Thoracic aorta (tissue), 2 donors: ENCODE measurements around the gene ATXN1L. TPM values are rescaled to one million over a fixed set of nuclear protein-coding genes. Genes with fewer than 3 reads are reported as not detected.
A peak's percentile ranks its signal among the peaks of the same experiment; 100 is the strongest.

Experiments used
- ATAC-seq: fragments of 150-250 bp; one replicate; pipeline ENCODE4 v1.8.0; 2017; ENCODE audit warnings: low read depth; ENCODE audit not compliant: insufficient number of reproducible peaks, low FRiP score
- DNase-seq: peaks from one replicate; pipeline ENCODE4 v3.0.0-alpha.2; 2020; ENCODE audit warnings: low spot score
- H3K27ac ChIP-seq, 2 donors: fragments of 200-600 bp; sonication (generic); 1 replicate in 1 of 2; 2 replicates in 1 of 2; pipeline ENCODE4 v1.5.1; 2016; ENCODE audit warnings: mild to moderate bottlenecking in 2 of 2, moderate library complexity in 2 of 2
- H3K27me3 ChIP-seq: fragments of 200-600 bp; sonication (generic); replicated peaks from 2 replicates; pipeline ENCODE4 v1.6.0; 2016; ENCODE audit warnings: mild to moderate bottlenecking; ENCODE audit not compliant: insufficient read depth
- H3K36me3 ChIP-seq: fragments of 200-600 bp; sonication (generic); one replicate; pipeline ENCODE4 v1.5.1; 2016
- H3K4me1 ChIP-seq, 2 donors: fragments of 200-600 bp; sonication (generic); 1 replicate in 1 of 2; 2 replicates in 1 of 2; pipeline versions ENCODE4 v1.5.1 to v1.6.0; 2016; ENCODE audit warnings: low read depth in 2 of 2, mild to moderate bottlenecking in 1 of 2; ENCODE audit not compliant: control insufficient read depth in 1 of 2
- H3K4me3 ChIP-seq: fragments of 200-600 bp; sonication (generic); 2 replicates; pipeline ENCODE4 v1.5.1; 2016; ENCODE audit warnings: mild to moderate bottlenecking
- H3K9me3 ChIP-seq: fragments of 200-600 bp; sonication (generic); 2 replicates; pipeline ENCODE4 v1.5.1; 2016
- total RNA-seq, 2 donors: library from RNA; depleted of rRNA; stranded (reverse); fragments of >200 nt; gene quantifications; one replicate each; pipeline versions ENCODE4 v1.1.0 to v1.2.3, GENCODE V29; 2016
- TF ChIP-seq, protein P1 (sequence below): fragments of 200-600 bp; sonication (generic); IDR thresholded peaks from one replicate; pipeline ENCODE4 v1.5.1; 2019; ENCODE audit warnings: antibody characterized with exemption

Gene ATXN1L, protein sequence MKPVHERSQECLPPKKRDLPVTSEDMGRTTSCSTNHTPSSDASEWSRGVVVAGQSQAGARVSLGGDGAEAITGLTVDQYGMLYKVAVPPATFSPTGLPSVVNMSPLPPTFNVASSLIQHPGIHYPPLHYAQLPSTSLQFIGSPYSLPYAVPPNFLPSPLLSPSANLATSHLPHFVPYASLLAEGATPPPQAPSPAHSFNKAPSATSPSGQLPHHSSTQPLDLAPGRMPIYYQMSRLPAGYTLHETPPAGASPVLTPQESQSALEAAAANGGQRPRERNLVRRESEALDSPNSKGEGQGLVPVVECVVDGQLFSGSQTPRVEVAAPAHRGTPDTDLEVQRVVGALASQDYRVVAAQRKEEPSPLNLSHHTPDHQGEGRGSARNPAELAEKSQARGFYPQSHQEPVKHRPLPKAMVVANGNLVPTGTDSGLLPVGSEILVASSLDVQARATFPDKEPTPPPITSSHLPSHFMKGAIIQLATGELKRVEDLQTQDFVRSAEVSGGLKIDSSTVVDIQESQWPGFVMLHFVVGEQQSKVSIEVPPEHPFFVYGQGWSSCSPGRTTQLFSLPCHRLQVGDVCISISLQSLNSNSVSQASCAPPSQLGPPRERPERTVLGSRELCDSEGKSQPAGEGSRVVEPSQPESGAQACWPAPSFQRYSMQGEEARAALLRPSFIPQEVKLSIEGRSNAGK
- total RNA-seq, result 10 to 100 TPM; 36.3 to 36.5 TPM

DNA sequence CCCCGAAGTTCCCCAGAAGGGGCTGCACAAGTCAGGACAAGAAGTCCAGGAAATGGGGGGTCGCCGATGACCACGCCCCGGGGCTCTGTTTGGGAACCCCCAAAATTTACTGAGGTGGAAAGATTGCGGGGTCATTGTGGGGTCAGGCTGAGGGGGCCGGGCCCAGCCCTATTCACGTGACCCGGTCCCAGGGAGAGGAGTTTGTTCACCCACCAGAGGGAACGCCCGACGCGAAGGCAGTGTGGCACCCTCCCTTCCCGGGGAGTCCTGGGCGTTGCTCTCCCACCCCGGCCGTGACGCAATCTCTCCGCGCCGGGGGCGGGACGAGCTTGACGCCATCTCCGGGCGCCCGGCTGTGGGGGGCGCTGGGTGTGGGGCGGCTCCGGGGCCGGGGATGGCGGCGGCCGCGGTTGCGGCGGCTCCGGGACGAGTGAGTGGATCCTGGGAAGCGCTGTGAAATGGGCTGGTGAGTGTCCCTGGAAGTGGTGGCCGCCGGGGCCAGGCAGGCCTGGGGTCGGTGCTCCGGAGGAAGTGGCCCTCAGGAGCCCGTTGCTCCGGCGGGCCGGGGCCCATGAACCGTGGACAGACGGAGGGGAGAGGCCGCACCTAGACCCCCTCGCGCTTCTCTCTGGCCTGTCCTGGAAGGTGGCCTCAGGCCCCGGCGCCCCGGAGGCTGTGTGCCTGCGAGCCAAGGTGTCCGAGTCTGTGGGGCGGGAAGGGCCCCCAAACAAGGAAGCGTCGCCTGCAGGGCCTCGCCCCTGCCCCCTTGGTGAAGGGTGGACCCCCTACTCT lies at the start of gene ATXN1L:
Gene ATXN1L (plus strand): TSS at position 338 of the 792 bp plus-strand sequence. CDS start 3,765 bp downstream, outside the sequence.
- ATAC-seq, result peak; percentile 91
- Histone ChIP-seq H3K4me1 (peaks cover 8 to 18% of the 10 kb centered on the region in 2 donors), H3K27me3 (no peaks in the 10 kb centered on the region), H3K4me3 (peak within 1 kb of the TSS; percentile 89), H3K27ac (peak within 1 kb of the TSS; percentile 75 to 87), H3K9me3 (no peaks in the 10 kb centered on the region), H3K36me3 (peaks cover 22% of the 10 kb centered on the region)
- peak; percentile 66 for DNase-seq
- TF ChIP-seq, protein P1, sequence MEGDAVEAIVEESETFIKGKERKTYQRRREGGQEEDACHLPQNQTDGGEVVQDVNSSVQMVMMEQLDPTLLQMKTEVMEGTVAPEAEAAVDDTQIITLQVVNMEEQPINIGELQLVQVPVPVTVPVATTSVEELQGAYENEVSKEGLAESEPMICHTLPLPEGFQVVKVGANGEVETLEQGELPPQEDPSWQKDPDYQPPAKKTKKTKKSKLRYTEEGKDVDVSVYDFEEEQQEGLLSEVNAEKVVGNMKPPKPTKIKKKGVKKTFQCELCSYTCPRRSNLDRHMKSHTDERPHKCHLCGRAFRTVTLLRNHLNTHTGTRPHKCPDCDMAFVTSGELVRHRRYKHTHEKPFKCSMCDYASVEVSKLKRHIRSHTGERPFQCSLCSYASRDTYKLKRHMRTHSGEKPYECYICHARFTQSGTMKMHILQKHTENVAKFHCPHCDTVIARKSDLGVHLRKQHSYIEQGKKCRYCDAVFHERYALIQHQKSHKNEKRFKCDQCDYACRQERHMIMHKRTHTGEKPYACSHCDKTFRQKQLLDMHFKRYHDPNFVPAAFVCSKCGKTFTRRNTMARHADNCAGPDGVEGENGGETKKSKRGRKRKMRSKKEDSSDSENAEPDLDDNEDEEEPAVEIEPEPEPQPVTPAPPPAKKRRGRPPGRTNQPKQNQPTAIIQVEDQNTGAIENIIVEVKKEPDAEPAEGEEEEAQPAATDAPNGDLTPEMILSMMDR, result no peak

DNA sequence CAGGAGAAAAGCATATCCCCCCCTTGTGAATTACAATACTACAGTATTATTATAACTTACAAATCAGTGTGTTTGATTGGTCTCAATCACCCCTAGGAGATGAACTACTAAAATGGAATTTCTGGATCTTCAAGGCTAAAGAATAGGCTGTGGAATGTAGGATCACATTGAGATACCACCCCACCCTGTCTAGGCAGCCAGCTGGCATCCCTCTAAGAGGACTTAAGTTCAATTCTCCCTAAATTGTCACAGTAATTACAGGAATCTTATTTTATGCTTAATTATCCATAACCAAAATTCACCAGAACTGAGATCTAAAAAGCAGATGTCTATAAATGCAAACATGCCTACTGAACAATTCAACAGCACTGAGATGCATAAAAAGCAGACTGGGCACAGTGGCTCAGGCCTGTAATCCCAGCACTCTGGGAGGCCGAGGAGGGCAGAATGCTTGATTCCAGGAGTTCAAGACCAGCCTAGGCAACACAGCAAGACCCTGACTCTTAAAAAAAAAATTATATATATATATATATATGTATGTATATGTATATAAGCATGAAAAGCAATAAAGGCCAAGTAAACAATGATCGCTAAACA lies 49.2 kb upstream of the ATXN1L start:
- Histone ChIP-seq H3K9me3 (no peaks in the 10 kb centered on the region), H3K4me1 (peaks cover 5 to 15% of the 10 kb centered on the region in 2 donors), H3K27me3 (no peaks in the 10 kb centered on the region), H3K4me3 (no peak overlapping the region), H3K36me3 (peaks cover 17% of the 10 kb centered on the region), H3K27ac (no peak overlapping the region)
- TF ChIP-seq, protein P1, result no peak
- DNase-seq (no peak), ATAC-seq (no peak)

DNA sequence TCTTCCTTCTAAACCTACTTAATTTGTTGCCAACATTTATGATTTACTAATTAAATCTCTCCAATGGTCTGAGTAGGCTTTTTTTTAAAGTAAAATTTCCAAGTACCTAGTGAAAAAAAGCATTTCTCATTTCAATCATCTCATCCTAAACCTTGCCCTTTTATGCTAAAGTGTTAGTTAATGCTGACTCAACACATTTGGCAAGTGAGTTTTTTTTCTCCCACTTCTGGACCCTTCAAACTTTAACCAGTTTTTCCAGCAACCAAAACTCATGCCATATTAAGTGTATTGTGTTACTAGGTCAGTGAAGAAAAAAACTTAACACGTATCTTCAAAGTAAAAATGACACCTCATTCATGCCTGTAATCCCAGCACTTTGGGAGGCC lies 42.5 kb upstream of the ATXN1L start:
- peaks cover 35 to 36% of the 10 kb centered on the region in 2 donors for H3K4me1 ChIP-seq
- no peaks in the 10 kb centered on the region for H3K27me3 ChIP-seq
- DNase-seq (no peak), ATAC-seq (no peak)
- H3K36me3 ChIP-seq, result peaks cover 15% of the 10 kb centered on the region
- no peaks in the 10 kb centered on the region for H3K9me3 ChIP-seq
- H3K4me3 ChIP-seq, result no peak overlapping the region
- H3K27ac ChIP-seq, result no peak overlapping the region
- TF ChIP-seq, protein P1, result no peak

DNA sequence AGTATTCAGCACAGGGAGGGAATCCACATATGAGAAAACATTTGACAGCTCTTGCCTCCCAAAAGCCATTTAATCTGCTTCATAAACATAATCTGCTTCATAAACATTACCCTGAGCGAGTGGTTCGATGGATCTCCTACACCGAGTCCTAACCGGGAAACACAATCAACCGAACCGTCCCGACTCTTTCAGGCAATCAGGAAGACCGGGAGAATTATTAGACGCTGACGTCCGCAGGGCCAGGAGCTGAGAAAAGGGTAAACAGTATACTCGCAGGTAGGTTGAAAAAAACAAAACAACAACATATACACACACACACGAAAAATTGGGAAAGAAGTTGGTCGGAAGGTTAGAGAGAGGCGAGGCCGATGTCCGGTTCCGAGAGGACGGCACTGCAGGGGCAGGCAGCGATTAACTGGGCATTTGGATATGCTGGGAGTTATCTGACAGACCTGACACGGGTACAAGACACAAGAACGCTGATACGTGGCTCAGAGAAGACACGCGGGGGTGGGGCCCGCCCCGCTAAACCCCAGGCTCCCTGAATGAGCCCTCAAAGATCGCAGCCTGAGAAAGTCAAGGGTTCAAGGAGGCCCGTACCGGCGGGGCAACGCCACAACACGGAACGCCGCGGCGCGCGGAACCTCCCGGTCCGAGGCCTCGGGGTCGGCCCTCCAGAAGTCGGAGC lies 37.7 kb upstream of the ATXN1L start:
- no peak for ATAC-seq
- Histone ChIP-seq H3K9me3 (no peaks in the 10 kb centered on the region), H3K4me1 (peaks cover 32 to 43% of the 10 kb centered on the region in 2 donors), H3K27me3 (no peaks in the 10 kb centered on the region), H3K27ac (peak overlapping the region; percentile 93 to 99), H3K36me3 (no peaks in the 10 kb centered on the region), H3K4me3 (peak overlapping the region; percentile 99)
- TF ChIP-seq, protein P1, result no peak
- no peak for DNase-seq
